Stimulated activated CD4-positive, alpha-beta T cell treated with anti-CD3 and anti-CD28 coated beads, Interleukin-15, amount 100 ng/mL, for 24 hours (primary cell): ENCODE measurements around the gene CYFIP1.
A peak's percentile ranks its signal among the peaks of the same experiment; 100 is the strongest.

Experiments
- DNase-seq: peaks from one replicate; pipeline ENCODE4 v3.0.0-alpha.2; 2020

CYFIP1 gene

GRCh38 chr15:22863356-22863755, 116.8 kb downstream of the CYFIP1 start:
- DNase-seq: no peak

- DNase-seq: no peak
Measured at GRCh38 chr15:22861161-22861560, 119.0 kb downstream of the CYFIP1 start.

GRCh38 chr15:22856659-22857058, 123.5 kb downstream of the CYFIP1 start:
- no peak for DNase-seq

DNA sequence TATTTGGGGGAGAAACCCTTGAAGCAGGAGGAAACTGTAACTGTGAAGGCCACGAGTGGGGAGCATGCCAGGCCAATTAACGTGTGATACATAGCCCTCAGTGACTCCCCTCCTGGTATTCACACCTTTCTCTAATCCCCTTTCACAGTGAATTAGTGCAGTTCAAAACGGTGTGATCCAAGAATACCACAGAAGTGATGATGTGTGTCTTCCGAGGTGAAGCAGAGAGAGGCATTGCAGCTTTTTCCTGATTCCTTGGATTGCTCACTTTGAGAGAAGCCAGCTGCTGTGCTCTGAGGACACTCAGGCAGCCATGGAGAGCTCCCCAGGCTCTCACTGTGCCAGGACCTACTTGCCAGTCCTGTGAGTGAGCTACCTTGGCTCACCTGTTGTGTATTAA, 124.4 kb downstream of the CYFIP1 start:
- DNase-seq: no peak

DNA sequence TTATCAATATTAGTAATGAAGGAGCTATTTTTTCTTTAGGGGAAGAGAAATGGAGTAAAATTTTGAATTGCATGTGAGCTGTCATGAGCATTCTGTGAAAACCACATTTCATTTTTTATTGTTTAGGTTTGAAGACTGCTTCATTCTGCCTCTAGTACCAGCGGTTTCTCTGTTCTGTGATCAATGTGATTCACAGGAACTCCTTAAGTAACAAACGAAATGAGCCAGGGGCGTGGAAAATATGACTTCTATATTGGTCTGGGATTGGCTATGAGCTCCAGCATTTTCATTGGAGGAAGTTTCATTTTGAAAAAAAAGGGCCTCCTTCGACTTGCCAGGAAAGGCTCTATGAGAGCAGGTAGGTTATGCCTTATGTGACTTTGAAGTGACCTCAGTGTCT, 128.7 kb downstream of the CYFIP1 start:
- DNase-seq: no peak

DNA sequence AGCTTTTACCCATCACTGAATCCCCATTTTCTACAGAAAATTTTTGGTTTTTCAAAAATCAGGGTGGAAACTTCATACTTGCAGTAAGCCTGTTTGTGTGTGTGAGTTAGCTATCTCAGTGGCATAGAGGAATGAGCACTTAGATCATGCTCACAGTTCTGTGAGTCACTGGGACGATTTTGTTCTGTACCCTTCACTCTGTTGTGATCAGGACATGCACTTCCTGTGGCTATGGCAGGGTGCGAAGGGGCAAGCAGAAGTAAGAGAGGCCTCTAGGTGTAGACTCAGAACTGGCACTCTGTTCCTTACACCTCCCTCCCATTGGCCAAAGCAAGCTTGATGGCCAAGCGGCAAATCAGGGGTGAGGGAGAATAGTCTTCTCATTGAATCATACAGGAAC, 130.1 kb downstream of the CYFIP1 start:
- DNase-seq: no peak

DNA sequence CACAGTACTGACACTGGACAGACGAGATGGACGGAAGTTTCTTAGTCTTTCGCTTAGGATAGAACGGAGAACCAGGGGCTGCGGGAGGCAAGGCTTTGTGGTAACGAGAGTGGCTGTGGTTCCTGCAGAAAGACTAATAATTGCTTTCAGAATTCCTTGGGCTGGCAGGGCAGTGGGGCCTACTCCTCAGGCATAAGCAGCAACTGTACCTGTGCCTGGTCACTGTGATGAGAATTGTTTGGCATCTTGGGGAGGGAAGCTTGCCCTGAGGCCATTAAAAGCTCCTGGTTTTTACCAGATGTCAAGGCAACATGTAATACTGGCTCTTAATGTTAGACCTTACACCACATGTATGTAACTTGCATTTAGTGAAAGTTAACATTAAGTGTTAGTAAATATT, 134.1 kb downstream of the CYFIP1 start:
- DNase-seq: no peak

GRCh38 chr15:22845289-22845900, 134.8 kb downstream of the CYFIP1 start:
- DNase-seq: no peak

DNA sequence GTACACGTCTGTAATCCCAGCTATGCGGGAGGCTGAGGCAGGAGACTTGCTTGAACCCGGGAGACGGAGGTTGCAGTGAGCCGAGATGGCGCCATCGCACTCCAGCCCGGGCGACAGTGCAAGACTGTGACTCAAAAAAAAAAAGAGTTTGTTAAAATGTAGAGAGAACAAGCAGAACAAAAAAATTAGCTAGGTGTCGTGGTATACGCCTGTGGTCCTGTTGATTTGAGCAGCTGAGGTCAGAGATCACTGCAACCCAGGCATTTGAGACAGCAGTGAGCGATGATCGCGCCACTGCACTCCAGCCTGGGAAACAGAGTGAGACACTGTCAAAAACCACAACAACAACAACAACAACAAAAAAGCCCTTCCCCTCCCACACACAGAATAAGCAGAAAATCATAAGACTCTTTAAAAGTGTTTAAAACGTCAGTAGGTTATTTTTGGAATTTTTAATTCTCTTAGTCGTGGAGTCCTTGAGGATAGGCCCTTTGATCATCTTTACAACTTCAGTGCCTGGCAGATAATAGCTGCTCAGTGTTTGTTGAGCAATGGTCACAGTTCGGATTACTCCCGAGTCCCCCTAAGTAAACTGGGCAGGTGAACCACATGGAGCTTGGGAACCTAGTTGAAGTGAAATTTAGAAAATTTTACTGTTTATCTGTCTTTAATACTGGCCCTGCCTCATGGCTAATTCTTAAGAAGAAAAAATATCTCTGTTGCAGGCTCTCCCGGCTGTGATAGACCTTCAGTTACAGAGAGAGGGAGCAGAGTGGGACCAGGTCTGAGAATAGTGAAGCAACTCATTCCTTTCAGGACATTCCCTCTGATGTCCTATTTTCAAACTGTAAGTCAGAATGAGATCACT, 135.5 kb downstream of the CYFIP1 start:
- DNase-seq: no peak

DNA sequence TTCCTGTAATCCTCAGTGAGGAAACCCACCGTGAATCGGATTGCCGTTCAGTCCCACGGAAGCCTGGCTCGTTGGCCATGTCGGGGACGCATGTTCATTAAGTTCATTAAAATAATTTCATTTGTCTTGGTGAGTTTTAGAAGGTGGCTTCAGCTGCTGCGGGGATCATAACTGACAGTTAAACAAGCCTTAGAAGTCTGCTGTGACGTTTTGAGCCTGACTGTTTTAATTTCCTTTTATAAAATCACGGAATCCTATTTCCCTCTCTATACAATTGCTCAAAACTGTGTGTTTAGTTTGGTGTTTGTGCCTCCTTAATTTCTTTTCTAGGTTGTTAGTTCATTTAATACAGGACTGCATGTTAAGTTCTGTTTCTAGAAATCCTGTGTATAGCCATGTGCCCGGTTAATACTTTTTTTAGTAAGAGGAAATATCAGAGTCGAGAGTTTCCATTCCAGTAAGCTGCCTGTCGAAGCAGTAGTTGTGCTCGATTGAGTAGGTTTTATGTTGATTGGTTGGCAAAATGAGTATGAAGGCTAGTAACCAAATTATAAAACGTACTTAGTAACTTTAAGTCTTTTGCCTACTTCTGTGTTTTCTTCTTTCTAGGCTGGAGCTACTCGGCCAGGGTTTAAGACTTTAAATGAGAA, 141.0 kb downstream of the CYFIP1 start:
- no peak for DNase-seq

DNA sequence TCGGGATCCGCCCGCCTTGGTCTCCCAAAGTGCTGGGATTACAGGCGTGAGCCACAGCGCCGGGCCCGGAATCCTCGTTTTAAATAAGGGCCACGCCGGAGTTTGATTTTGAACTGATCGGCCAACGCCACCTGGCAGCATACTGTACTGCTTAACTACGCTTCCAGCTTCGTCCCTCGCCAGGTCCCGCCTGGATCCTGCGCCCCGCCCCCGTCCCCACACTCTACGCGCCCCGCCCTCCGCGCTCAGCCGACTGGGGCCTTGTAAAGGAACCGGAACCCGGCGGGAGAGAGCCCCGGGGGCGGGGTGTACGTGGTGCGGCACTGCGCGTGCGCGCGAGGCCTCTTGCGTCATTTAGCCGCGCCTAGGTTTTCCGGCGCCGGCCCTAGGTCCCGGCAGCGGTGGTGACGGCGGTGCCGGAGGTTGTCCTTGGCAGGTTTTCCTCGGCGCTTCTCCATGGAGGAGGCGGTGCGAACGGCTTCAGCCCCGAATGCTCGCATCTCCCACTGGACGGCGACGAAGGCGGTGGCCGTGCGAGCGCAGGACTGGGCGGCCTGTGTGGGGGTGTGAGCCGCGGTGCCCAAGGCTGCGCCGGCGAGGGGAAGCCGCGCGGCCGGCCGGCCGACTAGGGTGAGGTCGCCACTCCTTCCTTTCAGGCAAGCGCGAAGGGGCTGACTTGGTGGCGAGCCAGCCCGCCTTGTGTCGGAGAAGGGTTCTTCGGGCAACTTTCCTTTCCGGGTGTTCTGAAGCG, 141.7 kb downstream of the CYFIP1 start, which contains the start of gene NIPA2:
Gene NIPA2 (plus strand): TSS at position 375 of the 751 bp plus-strand sequence. CDS start 13,066 bp downstream, outside the sequence.
- peak; percentile 98 for DNase-seq

GRCh38 chr15:22831473-22831872, 148.7 kb downstream of the CYFIP1 start:
- DNase-seq: no peak

GRCh38 chr15:22827125-22827524, 153.0 kb downstream of the CYFIP1 start:
- DNase-seq: no peak

GRCh38 chr15:22823495-22824128, 156.6 kb downstream of the CYFIP1 start:
- DNase-seq: no peak

- DNase-seq: no peak
Measured at GRCh38 chr15:22819651-22820050, 160.5 kb downstream of the CYFIP1 start.
